MM.1S (cell line): ENCODE measurements around the gene PIP5K1A.

Experiments used
- EZH2 ChIP-seq: fragments of 300-600 bp; sonication (generic); optimal IDR thresholded peaks from 2 replicates; pipeline ENCODE3; 2017; ENCODE audit warnings: low read depth, mild to moderate bottlenecking, antibody characterized with exemption, low read length, mixed read lengths
- EZH2phosphoT487 ChIP-seq: fragments of 300-600 bp; sonication (generic); IDR thresholded peaks from 2 replicates; pipeline ENCODE4 v1.6.1; 2018; ENCODE audit warnings: antibody characterized with exemption, low read length
- TF ChIP-seq, protein P1 (sequence below): fragments of 300-600 bp; sonication (generic); IDR thresholded peaks from 2 replicates; pipeline ENCODE4 v1.5.1; 2016; ENCODE audit warnings: antibody characterized with exemption, low read length, mixed read lengths

DNA sequence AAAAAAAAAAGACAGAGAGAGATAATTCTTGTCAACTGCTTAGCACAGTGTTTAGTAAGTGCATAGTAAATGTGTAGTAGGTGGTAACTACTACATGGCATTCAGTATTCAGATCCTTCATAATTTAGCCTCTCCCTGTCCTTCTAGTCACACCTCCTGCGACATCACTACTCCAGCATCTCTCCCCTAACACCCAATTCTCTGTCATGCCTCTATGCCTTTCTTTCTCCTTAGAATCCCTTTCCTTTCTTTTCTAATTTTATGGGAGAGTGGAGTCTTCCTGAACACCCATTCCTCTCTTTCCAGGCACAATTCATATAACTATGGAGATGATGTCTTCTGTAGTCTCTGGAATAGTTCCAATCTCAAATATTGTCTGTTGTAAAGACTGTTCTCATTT lies 4.5 kb upstream of the PIP5K1A start:
- TF ChIP-seq, protein P1, sequence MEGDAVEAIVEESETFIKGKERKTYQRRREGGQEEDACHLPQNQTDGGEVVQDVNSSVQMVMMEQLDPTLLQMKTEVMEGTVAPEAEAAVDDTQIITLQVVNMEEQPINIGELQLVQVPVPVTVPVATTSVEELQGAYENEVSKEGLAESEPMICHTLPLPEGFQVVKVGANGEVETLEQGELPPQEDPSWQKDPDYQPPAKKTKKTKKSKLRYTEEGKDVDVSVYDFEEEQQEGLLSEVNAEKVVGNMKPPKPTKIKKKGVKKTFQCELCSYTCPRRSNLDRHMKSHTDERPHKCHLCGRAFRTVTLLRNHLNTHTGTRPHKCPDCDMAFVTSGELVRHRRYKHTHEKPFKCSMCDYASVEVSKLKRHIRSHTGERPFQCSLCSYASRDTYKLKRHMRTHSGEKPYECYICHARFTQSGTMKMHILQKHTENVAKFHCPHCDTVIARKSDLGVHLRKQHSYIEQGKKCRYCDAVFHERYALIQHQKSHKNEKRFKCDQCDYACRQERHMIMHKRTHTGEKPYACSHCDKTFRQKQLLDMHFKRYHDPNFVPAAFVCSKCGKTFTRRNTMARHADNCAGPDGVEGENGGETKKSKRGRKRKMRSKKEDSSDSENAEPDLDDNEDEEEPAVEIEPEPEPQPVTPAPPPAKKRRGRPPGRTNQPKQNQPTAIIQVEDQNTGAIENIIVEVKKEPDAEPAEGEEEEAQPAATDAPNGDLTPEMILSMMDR = no peak
- TF ChIP-seq EZH2phosphoT487 (no peak), EZH2 (no peak)
